ENCODE measurements around the gene IDH1.

- TF ChIP-seq, protein P1, sequence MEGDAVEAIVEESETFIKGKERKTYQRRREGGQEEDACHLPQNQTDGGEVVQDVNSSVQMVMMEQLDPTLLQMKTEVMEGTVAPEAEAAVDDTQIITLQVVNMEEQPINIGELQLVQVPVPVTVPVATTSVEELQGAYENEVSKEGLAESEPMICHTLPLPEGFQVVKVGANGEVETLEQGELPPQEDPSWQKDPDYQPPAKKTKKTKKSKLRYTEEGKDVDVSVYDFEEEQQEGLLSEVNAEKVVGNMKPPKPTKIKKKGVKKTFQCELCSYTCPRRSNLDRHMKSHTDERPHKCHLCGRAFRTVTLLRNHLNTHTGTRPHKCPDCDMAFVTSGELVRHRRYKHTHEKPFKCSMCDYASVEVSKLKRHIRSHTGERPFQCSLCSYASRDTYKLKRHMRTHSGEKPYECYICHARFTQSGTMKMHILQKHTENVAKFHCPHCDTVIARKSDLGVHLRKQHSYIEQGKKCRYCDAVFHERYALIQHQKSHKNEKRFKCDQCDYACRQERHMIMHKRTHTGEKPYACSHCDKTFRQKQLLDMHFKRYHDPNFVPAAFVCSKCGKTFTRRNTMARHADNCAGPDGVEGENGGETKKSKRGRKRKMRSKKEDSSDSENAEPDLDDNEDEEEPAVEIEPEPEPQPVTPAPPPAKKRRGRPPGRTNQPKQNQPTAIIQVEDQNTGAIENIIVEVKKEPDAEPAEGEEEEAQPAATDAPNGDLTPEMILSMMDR (IDR thresholded peaks at IDR 0.05) = no peak
- TF ChIP-seq EZH2 (IDR thresholded peaks at IDR 0.05; ENCODE audit: borderline replicate concordance, insufficient read depth, low read depth, low read length, poor library complexity, severe bottlenecking) = no peak
These were observed 31.0 kb upstream of the IDH1 start for GRCh38 chr2:208285853-208286252.

Data from B cell (primary cell).